ENCODE data around the gene CYP51A1.
"Not testable (repeated sequence)": the region's sequence is repeated elsewhere in the genome, so short reads cannot be mapped to it uniquely, and the experiment has no call there.

CYP51A1 gene

GRCh38 chr7:92134271-92135051 lies at the start of gene CYP51A1:
CYP51A1 (minus strand) TSS chr7:92134477; CDS start chr7:92134364, 113 bp downstream.
- Histone ChIP-seq H3K27ac (peak within 1 kb of the TSS; percentile 72 to 98 (median 95)), H3K4me3 (peak within 1 kb of the TSS; percentile 74 to 98 (median 90))

GRCh38 chr7:92178928-92179924 lies 44.9 kb upstream of the CYP51A1 start, which contains the start of gene LRRD1:
LRRD1 (minus strand) TSS chr7:92179142; CDS start chr7:92165202, 13,940 bp downstream.
- peak within 1 kb of the TSS in 19 of 21 experiments; percentile 21 to 87 (median 68) for H3K27ac ChIP-seq
- peak within 1 kb of the TSS; percentile 31 to 57 (median 45) for H3K4me3 ChIP-seq

- no peak overlapping the region for H3K27ac ChIP-seq
- H3K4me3 ChIP-seq: no peak overlapping the region
Measured at GRCh38 chr7:92177362-92177761, 43.1 kb upstream of the CYP51A1 start.

GRCh38 chr7:92169529-92169928 lies 35.3 kb upstream of the CYP51A1 start:
- not testable (repeated sequence) for H3K4me3 ChIP-seq, H3K27ac ChIP-seq

- H3K27ac ChIP-seq: no peak overlapping the region
- no peak overlapping the region for H3K4me3 ChIP-seq
Measured at GRCh38 chr7:92161271-92161670, 27.0 kb upstream of the CYP51A1 start.

GRCh38 chr7:92158660-92159575 lies 24.6 kb upstream of the CYP51A1 start:
- H3K27ac ChIP-seq: peak overlapping the region in 2 of 21 experiments; percentile 15 to 56
- H3K4me3 ChIP-seq: no peak overlapping the region

GRCh38 chr7:92156990-92157389 lies 22.7 kb upstream of the CYP51A1 start:
- no peak overlapping the region for H3K4me3 ChIP-seq

GRCh38 chr7:92155108-92155739 lies 20.9 kb upstream of the CYP51A1 start:
- H3K27ac ChIP-seq: no peak overlapping the region
- no peak overlapping the region for H3K4me3 ChIP-seq

More at GRCh38 chr7:92156990-92157389, 22.7 kb upstream of the CYP51A1 start:
- H3K27ac ChIP-seq: peak overlapping the region in 1 of 21 experiments; percentile 50

- H3K27ac ChIP-seq: no peak overlapping the region
Measured at GRCh38 chr7:92150450-92151017, 16.3 kb upstream of the CYP51A1 start.

GRCh38 chr7:92149736-92150239 lies 15.5 kb upstream of the CYP51A1 start:
- H3K4me3 ChIP-seq: no peak overlapping the region

More at GRCh38 chr7:92150450-92151017, 16.3 kb upstream of the CYP51A1 start:
- H3K4me3 ChIP-seq: no peak overlapping the region

GRCh38 chr7:92143192-92143880 lies 9.1 kb upstream of the CYP51A1 start:
- not testable (repeated sequence) for H3K27ac ChIP-seq, H3K4me3 ChIP-seq

More at GRCh38 chr7:92149736-92150239, 15.5 kb upstream of the CYP51A1 start:
- no peak overlapping the region for H3K27ac ChIP-seq

- not testable (repeated sequence) for H3K4me3 ChIP-seq, H3K27ac ChIP-seq
Measured at GRCh38 chr7:92142791-92143190, 8.5 kb upstream of the CYP51A1 start.

- H3K4me3 ChIP-seq: no peak overlapping the region
- no peak overlapping the region for H3K27ac ChIP-seq
Measured at GRCh38 chr7:92141161-92141560, 6.9 kb upstream of the CYP51A1 start.

GRCh38 chr7:92137557-92137956 lies 3.3 kb upstream of the CYP51A1 start:
- Histone ChIP-seq H3K27ac (no peak overlapping the region), H3K4me3 (no peak overlapping the region)

- Histone ChIP-seq H3K4me3 (peak overlapping the region; percentile 74 to 98 (median 90)), H3K27ac (peak overlapping the region; percentile 72 to 98 (median 95))
Measured at GRCh38 chr7:92135052-92135889, 994 bp upstream of the CYP51A1 start.

- peak overlapping the region; percentile 72 to 98 (median 95) for H3K27ac ChIP-seq
- peak overlapping the region; percentile 74 to 98 (median 90) for H3K4me3 ChIP-seq
Measured at GRCh38 chr7:92133737-92134270, 473 bp downstream of the CYP51A1 start.
